ACC112 (cell line): ENCODE measurements around the gene SLC27A4.

Experiments
- H2AFZ ChIP-seq: fragments of 200-600 bp; sonication (generic); one replicate; pipeline ENCODE4 v1.6.0; 2017; ENCODE audit warnings: antibody characterized with exemption, low read length; ENCODE audit not compliant: unreplicated experiment
- H3K27ac ChIP-seq: fragments of 200-600 bp; sonication (generic); 2 replicates; pipeline ENCODE4 v1.5.1; 2014; ENCODE audit warnings: low read depth, mild to moderate bottlenecking, antibody characterized with exemption, low read length, moderate library complexity
- H3K27me3 ChIP-seq: fragments of 200-600 bp; sonication (generic); 2 replicates; pipeline ENCODE4 v1.6.1; 2014; ENCODE audit warnings: mild to moderate bottlenecking, antibody characterized with exemption, low read length, moderate library complexity, mixed read lengths; ENCODE audit not compliant: insufficient read depth
- H3K36me3 ChIP-seq: fragments of 200-600 bp; sonication (generic); 2 replicates; pipeline ENCODE4 v1.6.1; 2016; ENCODE audit warnings: mild to moderate bottlenecking, antibody characterized with exemption, low read length, moderate library complexity, mixed read lengths; ENCODE audit not compliant: insufficient read depth
- H3K4me1 ChIP-seq: fragments of 200-600 bp; sonication (generic); one replicate; pipeline ENCODE4 v1.6.1; 2016; ENCODE audit warnings: low read length, mixed read lengths; ENCODE audit not compliant: insufficient read depth, unreplicated experiment, control insufficient read depth
- H3K4me3 ChIP-seq: fragments of 200-600 bp; sonication (generic); 2 replicates; pipeline ENCODE4 v1.5.1; 2014; ENCODE audit warnings: mild to moderate bottlenecking, low read depth, low read length
- H3K79me2 ChIP-seq: fragments of 200-600 bp; sonication (generic); one replicate; pipeline ENCODE4 v1.6.0; 2016; ENCODE audit warnings: low read length; ENCODE audit not compliant: control insufficient read depth, unreplicated experiment, insufficient read depth

The SLC27A4 gene

DNA sequence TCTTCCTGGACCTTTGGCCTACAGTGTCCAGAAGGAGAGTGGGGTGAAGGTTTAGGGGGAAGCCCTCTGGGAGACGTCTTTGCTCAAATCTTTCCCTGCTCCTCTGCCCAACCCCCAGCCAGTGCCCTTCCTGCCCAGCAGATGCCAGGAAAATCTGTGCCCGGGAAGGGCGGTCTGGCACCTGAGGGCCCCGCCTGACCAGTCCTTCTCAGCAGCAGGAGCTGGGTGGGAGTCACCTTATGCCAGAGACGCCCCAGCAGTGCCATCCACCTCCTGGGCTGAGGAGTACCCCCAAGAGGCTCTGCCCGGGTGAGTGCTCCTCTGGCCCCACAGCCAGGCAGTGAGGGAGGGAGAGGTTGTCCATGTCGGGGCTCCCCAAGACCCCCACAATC lies 65.4 kb downstream of the SLC27A4 start:
- no peak overlapping the region for H3K4me3 ChIP-seq
- H3K4me1 ChIP-seq, result peaks cover 6% of the 10 kb centered on the region
- H3K27ac ChIP-seq, result no peak overlapping the region
- H2AFZ ChIP-seq, result no peak overlapping the region
- H3K36me3 ChIP-seq, result no peaks in the 10 kb centered on the region
- H3K27me3 ChIP-seq, result no peaks in the 10 kb centered on the region
- H3K79me2 ChIP-seq, result no peaks in the 10 kb centered on the region

- peaks cover 6% of the 10 kb centered on the region for H3K4me1 ChIP-seq
- H3K27me3 ChIP-seq, result no peaks in the 10 kb centered on the region
- no peak overlapping the region for H3K4me3 ChIP-seq
- H3K36me3 ChIP-seq, result no peaks in the 10 kb centered on the region
- H3K27ac ChIP-seq, result no peak overlapping the region
- H3K79me2 ChIP-seq, result no peaks in the 10 kb centered on the region
- peak overlapping the region; percentile 32 for H2AFZ ChIP-seq
Observed at GRCh38 chr9:128406848-128407391, 66.6 kb downstream of the SLC27A4 start.

- no peaks in the 10 kb centered on the region for H3K27me3 ChIP-seq
- no peak overlapping the region for H3K27ac ChIP-seq
- no peaks in the 10 kb centered on the region for H3K36me3 ChIP-seq
- H3K4me1 ChIP-seq, result peaks cover 6% of the 10 kb centered on the region
- H2AFZ ChIP-seq, result no peak overlapping the region
- no peaks in the 10 kb centered on the region for H3K79me2 ChIP-seq
- no peak overlapping the region for H3K4me3 ChIP-seq
Observed at GRCh38 chr9:128408963-128409431, 68.7 kb downstream of the SLC27A4 start.

- peaks cover 6% of the 10 kb centered on the region for H3K4me1 ChIP-seq
- no peaks in the 10 kb centered on the region for H3K36me3 ChIP-seq
- H3K27me3 ChIP-seq, result 0 out of 2 replicates have a peak, but pooled peaks cover 2% of the 10 kb centered on the region
- H3K79me2 ChIP-seq, result no peaks in the 10 kb centered on the region
- H3K4me3 ChIP-seq, result no peak overlapping the region
- no peak overlapping the region for H2AFZ ChIP-seq
- no peak overlapping the region for H3K27ac ChIP-seq
Observed at GRCh38 chr9:128409450-128409849, 69.1 kb downstream of the SLC27A4 start.

GRCh38 chr9:128409978-128410377 lies 69.7 kb downstream of the SLC27A4 start:
- 0 out of 2 replicates have a peak, but pooled peaks cover 7% of the 10 kb centered on the region for H3K27me3 ChIP-seq
- no peak overlapping the region for H2AFZ ChIP-seq
- no peaks in the 10 kb centered on the region for H3K36me3 ChIP-seq
- peaks cover 6% of the 10 kb centered on the region for H3K4me1 ChIP-seq
- H3K27ac ChIP-seq, result no peak overlapping the region
- no peak overlapping the region for H3K4me3 ChIP-seq
- no peaks in the 10 kb centered on the region for H3K79me2 ChIP-seq
